Measurements from ENCODE around the gene TNFAIP8L3.
A peak's percentile ranks its signal among the peaks of the same experiment; 100 is the strongest.

TNFAIP8L3 gene

GRCh38 chr15:51114437-51115119 is 19.9 kb upstream of the TNFAIP8L3 start:
- peak; percentile 27 to 61 (median 58) for DNase-seq

GRCh38 chr15:51112078-51112477 is 17.4 kb upstream of the TNFAIP8L3 start:
- DNase-seq: no peak

GRCh38 chr15:51111061-51111460 is 16.4 kb upstream of the TNFAIP8L3 start:
- no peak for DNase-seq

GRCh38 chr15:51110171-51110570 is 15.5 kb upstream of the TNFAIP8L3 start:
- DNase-seq: no peak

- DNase-seq: no peak
Measured at GRCh38 chr15:51108933-51109550, 14.3 kb upstream of the TNFAIP8L3 start.

- no peak for DNase-seq
Measured at GRCh38 chr15:51107612-51108011, 12.9 kb upstream of the TNFAIP8L3 start.

- no peak for DNase-seq
Measured at GRCh38 chr15:51106481-51106880, 11.8 kb upstream of the TNFAIP8L3 start.

GRCh38 chr15:51105430-51106016 is 10.8 kb upstream of the TNFAIP8L3 start:
- no peak for DNase-seq

- DNase-seq: no peak
Measured at GRCh38 chr15:51104512-51104911, 9.8 kb upstream of the TNFAIP8L3 start.

- DNase-seq: peak in 1 of 4 experiments; percentile 15
Measured at GRCh38 chr15:51103330-51103729, 8.6 kb upstream of the TNFAIP8L3 start.

GRCh38 chr15:51100785-51101489 is 6.2 kb upstream of the TNFAIP8L3 start:
- no peak for DNase-seq

GRCh38 chr15:51099185-51099584 is 4.5 kb upstream of the TNFAIP8L3 start:
- DNase-seq: no peak

- DNase-seq: no peak
Measured at GRCh38 chr15:51098331-51098619, 3.6 kb upstream of the TNFAIP8L3 start.

- peak; percentile 65 to 91 (median 78) for DNase-seq
Measured at GRCh38 chr15:51097553-51098330, 3.0 kb upstream of the TNFAIP8L3 start.

- DNase-seq: peak in 1 of 4 experiments; percentile 39
Measured at GRCh38 chr15:51096976-51097375, 2.3 kb upstream of the TNFAIP8L3 start.

GRCh38 chr15:51095681-51096331 is 1.1 kb upstream of the TNFAIP8L3 start:
- no peak for DNase-seq

- peak; percentile 25 to 58 (median 34) for DNase-seq
Measured at GRCh38 chr15:51093839-51094605, 684 bp downstream of the TNFAIP8L3 start.

- peak in 1 of 4 experiments; percentile 30 for DNase-seq
Measured at GRCh38 chr15:51093488-51093838, 1.2 kb downstream of the TNFAIP8L3 start.

- peak; percentile 54 to 69 (median 61) for DNase-seq
Measured at GRCh38 chr15:51092480-51093040, 2.1 kb downstream of the TNFAIP8L3 start.

GRCh38 chr15:51090753-51091152 is 4.0 kb downstream of the TNFAIP8L3 start:
- no peak for DNase-seq
